CD4-positive, alpha-beta T cell (primary cell): Measurements from ENCODE around the gene SEMA4D. TPM values are rescaled to one million over a fixed set of nuclear protein-coding genes. Genes with fewer than 3 reads are reported as not detected.

Experiments used
- ATAC-seq: fragments of 200-7000 bp; cut with Tn5 transposase; one replicate; pipeline ENCODE4 v1.10.0; 2022; ENCODE audit warnings: mild to moderate bottlenecking; ENCODE audit not compliant: poor library complexity
- CTCF ChIA-PET: fragments of 350-600 bp; sonication (Branson Sonifier 250); formaldehyde crosslinking; loops from one replicate; lab custom pipeline; 2021; ENCODE audit warnings: antibody characterized with exemption, inconsistent platforms; lab: Charles Lee
- POLR2A ChIA-PET: fragments of 350-600 bp; sonication (Branson Sonifier 250); formaldehyde crosslinking; loops from one replicate; lab custom pipeline; 2021; ENCODE audit warnings: antibody characterized with exemption, inconsistent platforms; lab: Charles Lee
- DNase-seq, 14 experiments: peaks; one replicate each; pipeline ENCODE4 v3.0.0-alpha.2; 2013 to 2020; ENCODE audit warnings: mixed read lengths in 2 of 14
- H3K27ac ChIP-seq, 2 donors: one replicate each; pipeline versions ENCODE4 v1.5.1 to v1.7.0; 2013; ENCODE audit warnings: low read length in 2 of 2, low read depth in 1 of 2, mild to moderate bottlenecking in 1 of 2
- H3K27me3 ChIP-seq, 2 experiments: 1 replicate in 1 of 2; 2 replicates in 1 of 2; pipeline versions ENCODE4 v1.6.1 to v1.7.0; 2013; ENCODE audit warnings: low read length in 2 of 2, control low read depth in 1 of 2, mild to moderate bottlenecking in 1 of 2, moderate library complexity in 1 of 2; ENCODE audit not compliant: insufficient read depth in 2 of 2, control insufficient read depth in 1 of 2
- H3K36me3 ChIP-seq: one replicate; pipeline ENCODE4 v1.6.1; 2013; ENCODE audit warnings: low read length, control low read depth; ENCODE audit not compliant: insufficient read depth
- H3K4me1 ChIP-seq: one replicate; pipeline ENCODE4 v1.6.1; 2013; ENCODE audit warnings: low read length, control low read depth; ENCODE audit not compliant: insufficient read depth
- H3K4me3 ChIP-seq: one replicate; pipeline ENCODE4 v1.5.1; 2013; ENCODE audit warnings: mild to moderate bottlenecking, low read length, moderate library complexity
- H3K9me3 ChIP-seq, 2 experiments: 1 replicate in 1 of 2; 2 replicates in 1 of 2; pipeline versions ENCODE4 v1.6.1 to v1.7.0; 2013; ENCODE audit warnings: low read length in 2 of 2, mild to moderate bottlenecking in 2 of 2, control low read depth in 1 of 2, moderate library complexity in 1 of 2; ENCODE audit not compliant: control insufficient read depth in 1 of 2, insufficient read depth in 1 of 2
- H3K27ac Mint-ChIP-seq: one replicate; pipeline ENCODE4 v1.8.0; 2020; ENCODE audit warnings: mixed read lengths
- H3K27me3 Mint-ChIP-seq: one replicate; pipeline ENCODE4 v1.8.0; 2021; ENCODE audit warnings: mixed read lengths
- H3K36me3 Mint-ChIP-seq: one replicate; pipeline ENCODE4 v1.8.0; 2021; ENCODE audit warnings: low read depth, mixed read lengths
- H3K4me1 Mint-ChIP-seq: one replicate; pipeline ENCODE4 v1.8.0; 2021; ENCODE audit warnings: low read depth, mixed read lengths
- H3K4me3 Mint-ChIP-seq: one replicate; pipeline ENCODE4 v1.8.0; 2020; ENCODE audit warnings: mild to moderate bottlenecking, mixed read lengths
- H3K9me3 Mint-ChIP-seq: one replicate; pipeline ENCODE4 v1.8.0; 2020; ENCODE audit warnings: mixed read lengths
- CTCF ChIP-seq: fragments of 200-600 bp; IDR thresholded peaks from one replicate; pipeline ENCODE4 v1.8.0; 2022; ENCODE audit warnings: antibody characterized with exemption, mild to moderate bottlenecking
- intact Hi-C, 2 experiments: fragments of 100-400 bp; cut with DNase I in 1 of 2; cut with micrococcal nuclease in 1 of 2; formaldehyde crosslinking; loops; one replicate each; pipeline versions ENCODE4 v1.15.1 to v1.9.0; 2023 to 2025; cut with DNase I, micrococcal nuclease
- total RNA-seq, 174 experiments: library from RNA in 2 of 174; stranded (reverse) in 2 of 174; gene quantifications; one replicate each; pipeline ENCODE4 v1.2.3 and lab custom pipeline; 2021 to 2026

The SEMA4D gene
- total RNA-seq, 2 experiments from 2014 or later = 399 to 430 TPM

- peak overlapping the region; percentile 94 for H3K27ac Mint-ChIP-seq
- intact Hi-C loops = loop anchor here in 1 of 2 experiments (5.0 kb wide), 1 partner anchor 37 kb away; no protein-coding TSS in a partner anchor
- H3K9me3 ChIP-seq = no peaks in the 10 kb centered on the region
- ATAC-seq (peak; percentile 48), DNase-seq (peak in 8 of 14 experiments; percentile 27 to 58 (median 30))
- POLR2A ChIA-PET = interaction anchor here (0.7 to 6.4 kb wide), 10 partner anchors 9 to 116 kb away, joined by 3 to 46 read pairs (median 5); no protein-coding TSS in a partner anchor
- H3K4me3 ChIP-seq = no peak overlapping the region
- no peaks in the 10 kb centered on the region for H3K27me3 ChIP-seq
- peak overlapping the region in 1 of 2 donors; percentile 49 for H3K27ac ChIP-seq
- no peak for TF ChIP-seq CTCF
- no peaks in the 10 kb centered on the region for H3K36me3 Mint-ChIP-seq
- H3K9me3 Mint-ChIP-seq = no peaks in the 10 kb centered on the region
- CTCF ChIA-PET = interaction anchor here (1.2 to 2.5 kb wide), 2 partner anchors 10 to 109 kb away, joined by 7 to 13 read pairs; no protein-coding TSS in a partner anchor
- peaks cover 96% of the 10 kb centered on the region for H3K4me1 Mint-ChIP-seq
- H3K4me3 Mint-ChIP-seq = peak overlapping the region; percentile 38
- peaks cover 82% of the 10 kb centered on the region for H3K4me1 ChIP-seq
- H3K36me3 ChIP-seq = no peaks in the 10 kb centered on the region
- no peaks in the 10 kb centered on the region for H3K27me3 Mint-ChIP-seq
These were observed 41.0 kb upstream of the SEMA4D start for GRCh38 chr9:89538871-89539270.

GRCh38 chr9:89537166-89537565 lies 39.3 kb upstream of the SEMA4D start:
- Histone ChIP-seq H3K4me3 (peak overlapping the region; percentile 22), H3K27ac (peak overlapping the region; percentile 72 to 75), H3K27me3 (no peaks in the 10 kb centered on the region), H3K4me1 (peaks cover 88% of the 10 kb centered on the region), H3K9me3 (no peaks in the 10 kb centered on the region), H3K36me3 (no peaks in the 10 kb centered on the region)
- H3K4me3 Mint-ChIP-seq = peak overlapping the region; percentile 56
- POLR2A ChIA-PET = interaction anchor here (1.0 to 6.4 kb wide), 6 partner anchors 12 to 81 kb away, joined by 3 to 46 read pairs (median 5); no protein-coding TSS in a partner anchor
- TF ChIP-seq CTCF = no peak
- H3K36me3 Mint-ChIP-seq = no peaks in the 10 kb centered on the region
- peak overlapping the region; percentile 94 for H3K27ac Mint-ChIP-seq
- peaks cover 96% of the 10 kb centered on the region for H3K4me1 Mint-ChIP-seq
- DNase-seq (no peak), ATAC-seq (no peak)
- CTCF ChIA-PET = interaction anchor here (0.6 to 3.2 kb wide), 4 partner anchors 11 to 108 kb away, joined by 4 to 19 read pairs (median 7); no protein-coding TSS in a partner anchor
- intact Hi-C loops = loop anchor here in 1 of 2 experiments (2.0 to 5.0 kb wide), 2 partner anchors 14 to 35 kb away; no protein-coding TSS in a partner anchor
- H3K27me3 Mint-ChIP-seq = no peaks in the 10 kb centered on the region
- no peaks in the 10 kb centered on the region for H3K9me3 Mint-ChIP-seq

GRCh38 chr9:89536600-89536999 lies 38.7 kb upstream of the SEMA4D start:
- intact Hi-C loops = loop anchor here in 1 of 2 experiments (2.0 to 5.0 kb wide), 2 partner anchors 14 to 34 kb away; no protein-coding TSS in a partner anchor
- CTCF ChIA-PET = interaction anchor here (0.6 to 3.2 kb wide), 4 partner anchors 12 to 107 kb away, joined by 4 to 19 read pairs (median 7); no protein-coding TSS in a partner anchor
- Histone ChIP-seq H3K4me3 (peak overlapping the region; percentile 22), H3K27me3 (no peaks in the 10 kb centered on the region), H3K36me3 (no peaks in the 10 kb centered on the region), H3K4me1 (peaks cover 88% of the 10 kb centered on the region), H3K27ac (peak overlapping the region; percentile 72 to 75), H3K9me3 (no peaks in the 10 kb centered on the region)
- Mint-ChIP-seq H3K9me3 (no peaks in the 10 kb centered on the region), H3K36me3 (no peaks in the 10 kb centered on the region), H3K4me1 (peaks cover 95% of the 10 kb centered on the region), H3K27ac (peak overlapping the region; percentile 94), H3K4me3 (peak overlapping the region; percentile 56), H3K27me3 (no peaks in the 10 kb centered on the region)
- DNase-seq = peak in 1 of 14 experiments; percentile 37
- peak; percentile 22 for ATAC-seq
- TF ChIP-seq CTCF = no peak
- POLR2A ChIA-PET = interaction anchor here (0.8 to 6.4 kb wide), 9 partner anchors 12 to 99 kb away, joined by 3 to 46 read pairs (median 4); no protein-coding TSS in a partner anchor
